ENCODE results near the gene FAM181A. TPM values are rescaled to one million over a fixed set of nuclear protein-coding genes. Genes with fewer than 3 reads are reported as not detected.

Gene FAM181A
- total RNA-seq, 1 experiment from 2014 or later: not detected

DNA sequence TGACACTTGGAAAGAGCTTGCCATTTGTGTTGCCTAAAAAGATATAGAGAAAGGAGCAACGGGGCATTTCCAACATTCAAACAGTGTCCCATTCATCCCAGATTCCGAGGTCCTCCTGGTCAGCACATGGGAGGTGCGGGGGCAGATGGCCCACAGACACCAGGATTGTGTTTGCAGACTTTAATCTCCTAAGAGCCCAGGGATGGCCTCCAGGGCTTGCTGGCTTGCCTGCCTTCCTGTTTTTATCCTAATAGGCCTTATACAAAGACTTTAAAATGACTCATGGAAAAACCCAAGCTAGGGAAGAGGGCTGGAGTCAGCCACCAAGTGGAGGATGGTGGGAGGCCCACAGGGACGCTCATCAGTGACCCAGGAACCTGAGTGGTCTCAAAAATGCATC, 21.5 kb upstream of the FAM181A start:
- H2AFZ ChIP-seq (ENCODE audit: low read length): no peak overlapping the region
- H3K9ac ChIP-seq (ENCODE audit: low read length): no peak overlapping the region
- peaks cover 38% of the 10 kb centered on the region for H3K27me3 ChIP-seq (ENCODE audit: low read length)
- H3K4me2 ChIP-seq (ENCODE audit: low read length): no peak overlapping the region
- no peaks in the 10 kb centered on the region for H3K9me2 ChIP-seq (replicated peaks; ENCODE audit: low read length)
- no peak for TF ChIP-seq EZH2 (IDR thresholded peaks at IDR 0.05; ENCODE audit: low read length, unreplicated experiment)
- TF ChIP-seq, protein P1, sequence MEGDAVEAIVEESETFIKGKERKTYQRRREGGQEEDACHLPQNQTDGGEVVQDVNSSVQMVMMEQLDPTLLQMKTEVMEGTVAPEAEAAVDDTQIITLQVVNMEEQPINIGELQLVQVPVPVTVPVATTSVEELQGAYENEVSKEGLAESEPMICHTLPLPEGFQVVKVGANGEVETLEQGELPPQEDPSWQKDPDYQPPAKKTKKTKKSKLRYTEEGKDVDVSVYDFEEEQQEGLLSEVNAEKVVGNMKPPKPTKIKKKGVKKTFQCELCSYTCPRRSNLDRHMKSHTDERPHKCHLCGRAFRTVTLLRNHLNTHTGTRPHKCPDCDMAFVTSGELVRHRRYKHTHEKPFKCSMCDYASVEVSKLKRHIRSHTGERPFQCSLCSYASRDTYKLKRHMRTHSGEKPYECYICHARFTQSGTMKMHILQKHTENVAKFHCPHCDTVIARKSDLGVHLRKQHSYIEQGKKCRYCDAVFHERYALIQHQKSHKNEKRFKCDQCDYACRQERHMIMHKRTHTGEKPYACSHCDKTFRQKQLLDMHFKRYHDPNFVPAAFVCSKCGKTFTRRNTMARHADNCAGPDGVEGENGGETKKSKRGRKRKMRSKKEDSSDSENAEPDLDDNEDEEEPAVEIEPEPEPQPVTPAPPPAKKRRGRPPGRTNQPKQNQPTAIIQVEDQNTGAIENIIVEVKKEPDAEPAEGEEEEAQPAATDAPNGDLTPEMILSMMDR (conservative IDR thresholded peaks at IDR 0.05; ENCODE audit: low read depth, low read length): no peak
- no peak for TF ChIP-seq EZH2phosphoT487 (IDR thresholded peaks at IDR 0.05; ENCODE audit: borderline replicate concordance, low read length)
- no peaks in the 10 kb centered on the region for H3K4me1 ChIP-seq (ENCODE audit: insufficient read depth, low read length)
- H3K36me3 ChIP-seq (ENCODE audit: low read depth, low read length): no peaks in the 10 kb centered on the region
- intact Hi-C loops (cut with micrococcal nuclease): no loop called here
- H3F3A ChIP-seq (ENCODE audit: low read length, unreplicated experiment): no peaks in the 10 kb centered on the region
- no peaks in the 10 kb centered on the region for H3K9me3 ChIP-seq (ENCODE audit: low read length)
- POLR2A ChIA-PET (ENCODE audit: unreplicated experiment): no interaction called here
- no peak overlapping the region for H3K4me3 ChIP-seq (ENCODE audit: low read length)
- DNase-seq (peak; percentile 13), ATAC-seq (no peak)
- no peak overlapping the region for H3K27ac ChIP-seq (ENCODE audit: low read length)
- CTCF ChIA-PET: no interaction called here
- no peaks in the 10 kb centered on the region for H3K79me2 ChIP-seq (ENCODE audit: low read length)
- H4K20me1 ChIP-seq (ENCODE audit: low read length): no peaks in the 10 kb centered on the region
- no TSS peak for BruUV-seq (replicated peaks)

DNA sequence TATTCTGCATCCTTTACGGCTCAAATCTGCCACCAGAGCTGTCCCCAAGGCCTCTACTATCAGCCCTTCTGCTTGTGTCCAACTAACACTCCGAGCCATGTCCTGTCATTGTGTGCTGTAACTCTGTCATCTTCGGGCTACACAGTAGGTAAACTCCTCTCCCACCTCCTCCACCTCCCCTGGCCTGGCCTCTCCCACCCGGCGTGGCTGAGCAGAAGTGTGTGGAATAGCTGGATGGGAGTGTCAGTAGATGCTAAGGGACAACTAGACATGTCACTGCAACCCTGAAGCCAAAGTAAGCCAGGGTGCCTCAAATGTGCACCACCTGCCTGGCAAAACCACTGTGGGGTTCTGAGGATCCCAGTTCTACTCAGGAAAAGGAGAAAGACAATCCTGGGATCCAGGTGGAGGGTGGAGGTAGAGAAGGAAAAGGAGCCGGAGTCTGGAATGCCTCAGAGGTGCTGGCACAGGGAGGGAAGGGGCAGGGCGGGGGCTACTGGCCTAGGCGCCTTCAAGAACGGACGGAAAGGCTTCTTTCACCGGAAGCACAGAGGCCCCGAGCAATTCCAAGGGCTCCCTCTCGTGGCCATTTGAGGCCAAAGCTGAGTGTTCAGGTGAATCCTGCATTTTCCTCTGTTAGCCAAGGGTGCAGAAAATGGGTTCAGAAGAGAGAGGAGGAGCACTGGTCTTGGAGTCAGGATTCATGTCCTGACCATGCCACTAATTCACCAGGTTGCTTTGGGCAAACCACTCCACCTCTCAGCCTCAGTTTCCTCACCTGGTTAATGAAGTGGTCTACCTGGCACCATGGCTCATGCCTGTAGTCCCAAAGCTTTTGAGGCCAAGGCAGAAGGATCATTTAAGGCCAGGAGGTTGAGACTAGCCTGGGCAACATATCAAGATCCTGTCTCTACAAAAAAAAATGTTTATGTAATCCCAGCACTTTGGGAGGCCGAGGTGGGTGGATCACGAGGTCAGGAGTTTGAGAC, 20.5 kb upstream of the FAM181A start:
- no TSS peak for BruUV-seq (replicated peaks)
- no peaks in the 10 kb centered on the region for H3K36me3 ChIP-seq (ENCODE audit: low read depth, low read length)
- no peak overlapping the region for H3K4me3 ChIP-seq (ENCODE audit: low read length)
- H3K9ac ChIP-seq (ENCODE audit: low read length): no peak overlapping the region
- peak; percentile 70 for ATAC-seq
- no peak overlapping the region; the same call in 1 of the 2 replicates for H2AFZ ChIP-seq (ENCODE audit: low read length)
- TF ChIP-seq, protein P1 (conservative IDR thresholded peaks at IDR 0.05; ENCODE audit: low read depth, low read length): peak; percentile 82
- TF ChIP-seq EZH2phosphoT487 (IDR thresholded peaks at IDR 0.05; ENCODE audit: borderline replicate concordance, low read length): no peak
- H3K4me2 ChIP-seq (ENCODE audit: low read length): no peak overlapping the region
- ChIA-PET CTCF (interaction anchor here (0.6 kb wide), 1 partner anchor 251 kb away, joined by 5 read pairs; no protein-coding TSS in a partner anchor), POLR2A (ENCODE audit: unreplicated experiment) (no interaction called here)
- no peaks in the 10 kb centered on the region for H3K4me1 ChIP-seq (ENCODE audit: insufficient read depth, low read length)
- peaks cover 32% of the 10 kb centered on the region for H3K27me3 ChIP-seq (ENCODE audit: low read length)
- no peaks in the 10 kb centered on the region for H4K20me1 ChIP-seq (ENCODE audit: low read length)
- no peaks in the 10 kb centered on the region for H3K79me2 ChIP-seq (ENCODE audit: low read length)
- no peaks in the 10 kb centered on the region for H3K9me3 ChIP-seq (ENCODE audit: low read length)
- H3K27ac ChIP-seq (ENCODE audit: low read length): no peak overlapping the region
- intact Hi-C loops (cut with micrococcal nuclease): no loop called here
- no peaks in the 10 kb centered on the region for H3F3A ChIP-seq (ENCODE audit: low read length, unreplicated experiment)
- no peaks in the 10 kb centered on the region for H3K9me2 ChIP-seq (replicated peaks; ENCODE audit: low read length)
- peak; percentile 73 for DNase-seq
